Activated CD4-positive, alpha-beta T cell treated with anti-CD3 and anti-CD28 coated beads, Interleukin-2, amount 50 U/mL, for 16 hours (primary cell): ENCODE measurements around the gene NID2.

ENCODE experiments used
- DNase-seq: peaks from one replicate; pipeline ENCODE4 v3.0.0-alpha.2; 2020

Gene NID2

GRCh38 chr14:51998348-51998747, 70.5 kb downstream of the NID2 start:
- DNase-seq, result no peak

- peak; percentile 33 for DNase-seq
Measured at GRCh38 chr14:51996148-51996746, 72.6 kb downstream of the NID2 start.

- DNase-seq, result peak; percentile 37
Measured at GRCh38 chr14:51993285-51993920, 75.5 kb downstream of the NID2 start.

GRCh38 chr14:51990488-51990887, 78.4 kb downstream of the NID2 start:
- DNase-seq, result no peak

GRCh38 chr14:51989293-51990234, 79.3 kb downstream of the NID2 start, which contains the start of gene RTRAF:
Gene RTRAF, plus strand, starts transcription at chr14:51989546. Its CDS starts 94 bp downstream, at chr14:51989640.
- peak; percentile 94 for DNase-seq

GRCh38 chr14:51988221-51988620, 80.6 kb downstream of the NID2 start:
- DNase-seq, result no peak

GRCh38 chr14:51981218-51981854, 87.5 kb downstream of the NID2 start:
- DNase-seq, result peak; percentile 10

GRCh38 chr14:51979088-51979709, 89.7 kb downstream of the NID2 start:
- DNase-seq, result peak; percentile 82

- DNase-seq, result no peak
Measured at GRCh38 chr14:51978681-51979085, 90.2 kb downstream of the NID2 start.

GRCh38 chr14:51977075-51977474, 91.8 kb downstream of the NID2 start:
- DNase-seq, result no peak

- DNase-seq, result no peak
Measured at GRCh38 chr14:51972566-51972965, 96.3 kb downstream of the NID2 start.

GRCh38 chr14:51969852-51970540, 98.9 kb downstream of the NID2 start:
- no peak for DNase-seq

GRCh38 chr14:51967521-51967920, 101.3 kb downstream of the NID2 start:
- no peak for DNase-seq

GRCh38 chr14:51963286-51963685, 105.6 kb downstream of the NID2 start:
- no peak for DNase-seq

GRCh38 chr14:51962711-51963110, 106.1 kb downstream of the NID2 start:
- DNase-seq, result no peak

- no peak for DNase-seq
Measured at GRCh38 chr14:51960866-51961265, 108.0 kb downstream of the NID2 start.

GRCh38 chr14:51959928-51960327, 108.9 kb downstream of the NID2 start:
- no peak for DNase-seq

GRCh38 chr14:51957950-51958349, 110.9 kb downstream of the NID2 start:
- DNase-seq, result no peak
